Liver (tissue), 9 donors: ENCODE data around the gene LSM11. TPM values are rescaled to one million over a fixed set of nuclear protein-coding genes. Genes with fewer than 3 reads are reported as not detected.

Experiments used
- DNase-seq: peaks from one replicate; pipeline ENCODE4 v3.0.0-alpha.2; 2017; ENCODE audit warnings: low spot score
- H3K27ac ChIP-seq, 2 donors: one replicate each; pipeline ENCODE4 v1.7.0; 2013; ENCODE audit warnings: inconsistent platforms in 2 of 2, low read length in 2 of 2, control low read depth in 1 of 2, low read depth in 1 of 2, mild to moderate bottlenecking in 1 of 2
- H3K27me3 ChIP-seq, 4 donors: one replicate each; pipeline versions ENCODE4 v1.6.1 to v1.7.0; 2013; ENCODE audit warnings: low read length in 3 of 4, inconsistent platforms in 1 of 4, mild to moderate bottlenecking in 1 of 4, moderate library complexity in 1 of 4; ENCODE audit not compliant: control insufficient read depth in 4 of 4, insufficient read depth in 4 of 4
- H3K36me3 ChIP-seq, 4 donors: one replicate each; pipeline versions ENCODE4 v1.6.1 to v1.7.0; 2013; ENCODE audit warnings: low read length in 3 of 4, mild to moderate bottlenecking in 3 of 4, low read depth in 1 of 4, moderate library complexity in 1 of 4; ENCODE audit not compliant: control insufficient read depth in 4 of 4, insufficient read depth in 3 of 4
- H3K4me1 ChIP-seq, 4 donors: one replicate each; pipeline versions ENCODE4 v1.6.1 to v1.7.0; 2013; ENCODE audit warnings: low read length in 3 of 4, mild to moderate bottlenecking in 3 of 4, moderate library complexity in 1 of 4; ENCODE audit not compliant: control insufficient read depth in 4 of 4, insufficient read depth in 4 of 4
- H3K4me3 ChIP-seq, 3 donors: one replicate each; pipeline versions ENCODE4 v1.6.1 to v1.7.0; 2013; ENCODE audit warnings: low read length in 3 of 3, control low read depth in 1 of 3, low read depth in 1 of 3, mild to moderate bottlenecking in 1 of 3
- H3K9ac ChIP-seq, 2 donors: one replicate each; pipeline ENCODE4 v1.7.0; 2013; ENCODE audit warnings: low read length in 2 of 2, mild to moderate bottlenecking in 2 of 2, moderate library complexity in 2 of 2, control low read depth in 1 of 2, low read depth in 1 of 2
- H3K9me3 ChIP-seq, 4 donors: one replicate each; pipeline versions ENCODE4 v1.6.1 to v1.7.0; 2013; ENCODE audit warnings: low read length in 3 of 4; ENCODE audit not compliant: control insufficient read depth in 4 of 4
- EGR1 ChIP-seq, 2 donors: IDR thresholded peaks; 2 replicates each; pipeline ENCODE4 v1.6.1; 2016 to 2018; ENCODE audit warnings: antibody characterized with exemption in 2 of 2, low read depth in 2 of 2
- FOXA1 ChIP-seq: IDR thresholded peaks from 2 replicates; pipeline ENCODE4 v1.6.1; 2016; ENCODE audit warnings: antibody characterized with exemption
- FOXA2 ChIP-seq: IDR thresholded peaks from 2 replicates; pipeline ENCODE4 v1.6.1; 2016; ENCODE audit warnings: antibody characterized with exemption
- HNF4A ChIP-seq, 2 donors: conservative IDR thresholded peaks; 2 replicates each; pipeline ENCODE4 v1.6.1; 2016; ENCODE audit warnings: antibody characterized with exemption in 2 of 2, mild to moderate bottlenecking in 2 of 2
- HNF4G ChIP-seq: IDR thresholded peaks from 2 replicates; pipeline ENCODE4 v1.6.1; 2016; ENCODE audit warnings: antibody characterized with exemption
- JUND ChIP-seq, 2 donors: IDR thresholded peaks; 2 replicates each; pipeline ENCODE4 v1.6.1; 2016; ENCODE audit warnings: antibody characterized with exemption in 2 of 2
- NR2F2 ChIP-seq: IDR thresholded peaks from 2 replicates; pipeline ENCODE4 v1.6.1; 2016; ENCODE audit warnings: antibody characterized with exemption
- RAD21 ChIP-seq, 2 donors: IDR thresholded peaks; 2 replicates each; pipeline ENCODE4 v1.6.1; 2016; ENCODE audit warnings: antibody characterized with exemption in 2 of 2, mild to moderate bottlenecking in 2 of 2
- REST ChIP-seq: IDR thresholded peaks from 2 replicates; pipeline ENCODE4 v1.6.1; 2016; ENCODE audit warnings: antibody characterized with exemption, mild to moderate bottlenecking
- RXRA ChIP-seq, 2 donors: IDR thresholded peaks; 2 replicates each; pipeline ENCODE4 v1.6.1; 2017 to 2018; ENCODE audit warnings: antibody characterized with exemption in 2 of 2, mild to moderate bottlenecking in 1 of 2
- SP1 ChIP-seq: IDR thresholded peaks from 2 replicates; pipeline ENCODE4 v1.6.1; 2018; ENCODE audit warnings: antibody characterized with exemption, mild to moderate bottlenecking
- WGBS: extraction: QIAGEN DNeasy Blood & Tissue Kit; methylation state at CpG from one replicate; pipeline ENCODE4 v1.1.7; 2013; 5-methylcytosine and 5-hydroxymethylcytosine counted together
- polyA plus RNA-seq, 2 donors: library from polyadenylated mRNA; stranded (reverse) in 1 of 2; unstranded in 1 of 2; fragments of 200-250 nt in 1 of 2; fragments of >200 nt in 1 of 2; fragmentation: Nextera tagmentation in 1 of 2; extraction: Ambion mirVana in 1 of 2; gene quantifications; one replicate each; pipeline versions ENCODE4 v1.2.1 to v1.2.3, GENCODE V29; 2013 to 2015
- total RNA-seq, 2 donors: library from RNA; depleted of rRNA; stranded (reverse); fragments of >200 nt; gene quantifications; one replicate each; pipeline ENCODE4 v1.2.3, GENCODE V29; 2014
- TF ChIP-seq, protein P1 (sequence below): fragments of 150-350 bp; IDR thresholded peaks from 2 replicates; pipeline ENCODE4 v1.5.1; 2017; ENCODE audit warnings: improper control_type of control experiment, low read depth, low read length; ENCODE audit not compliant: missing input control
- TF ChIP-seq, protein P2 (sequence below): IDR thresholded peaks from 2 replicates; pipeline ENCODE4 v1.6.1; 2016; ENCODE audit warnings: antibody characterized with exemption
- donor health status: healthy.
- donor health status: healthy.
- donor health status: healthy.
- donor health status: healthy.
- donor health status: healthy.

LSM11 gene
- total and polyA plus RNA-seq, 4 donors = 0.42 to 4.0 (median 1.2) TPM

GRCh38 chr5:157709346-157709745 lies 34.2 kb upstream of the LSM11 start:
- no peak overlapping the region for H3K27ac ChIP-seq
- no peaks in the 10 kb centered on the region for H3K4me1 ChIP-seq
- no peak overlapping the region for H3K9ac ChIP-seq
- no peak for DNase-seq
- H3K4me3 ChIP-seq = no peak overlapping the region
- H3K27me3 ChIP-seq = no peaks in the 10 kb centered on the region
- no peaks in the 10 kb centered on the region for H3K36me3 ChIP-seq
- H3K9me3 ChIP-seq = no peaks in the 10 kb centered on the region
- no peak for TF ChIP-seq REST
- TF ChIP-seq, protein P1, sequence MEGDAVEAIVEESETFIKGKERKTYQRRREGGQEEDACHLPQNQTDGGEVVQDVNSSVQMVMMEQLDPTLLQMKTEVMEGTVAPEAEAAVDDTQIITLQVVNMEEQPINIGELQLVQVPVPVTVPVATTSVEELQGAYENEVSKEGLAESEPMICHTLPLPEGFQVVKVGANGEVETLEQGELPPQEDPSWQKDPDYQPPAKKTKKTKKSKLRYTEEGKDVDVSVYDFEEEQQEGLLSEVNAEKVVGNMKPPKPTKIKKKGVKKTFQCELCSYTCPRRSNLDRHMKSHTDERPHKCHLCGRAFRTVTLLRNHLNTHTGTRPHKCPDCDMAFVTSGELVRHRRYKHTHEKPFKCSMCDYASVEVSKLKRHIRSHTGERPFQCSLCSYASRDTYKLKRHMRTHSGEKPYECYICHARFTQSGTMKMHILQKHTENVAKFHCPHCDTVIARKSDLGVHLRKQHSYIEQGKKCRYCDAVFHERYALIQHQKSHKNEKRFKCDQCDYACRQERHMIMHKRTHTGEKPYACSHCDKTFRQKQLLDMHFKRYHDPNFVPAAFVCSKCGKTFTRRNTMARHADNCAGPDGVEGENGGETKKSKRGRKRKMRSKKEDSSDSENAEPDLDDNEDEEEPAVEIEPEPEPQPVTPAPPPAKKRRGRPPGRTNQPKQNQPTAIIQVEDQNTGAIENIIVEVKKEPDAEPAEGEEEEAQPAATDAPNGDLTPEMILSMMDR = no peak
- TF ChIP-seq HNF4G = no peak
- no peak for TF ChIP-seq FOXA2
- TF ChIP-seq, protein P2, sequence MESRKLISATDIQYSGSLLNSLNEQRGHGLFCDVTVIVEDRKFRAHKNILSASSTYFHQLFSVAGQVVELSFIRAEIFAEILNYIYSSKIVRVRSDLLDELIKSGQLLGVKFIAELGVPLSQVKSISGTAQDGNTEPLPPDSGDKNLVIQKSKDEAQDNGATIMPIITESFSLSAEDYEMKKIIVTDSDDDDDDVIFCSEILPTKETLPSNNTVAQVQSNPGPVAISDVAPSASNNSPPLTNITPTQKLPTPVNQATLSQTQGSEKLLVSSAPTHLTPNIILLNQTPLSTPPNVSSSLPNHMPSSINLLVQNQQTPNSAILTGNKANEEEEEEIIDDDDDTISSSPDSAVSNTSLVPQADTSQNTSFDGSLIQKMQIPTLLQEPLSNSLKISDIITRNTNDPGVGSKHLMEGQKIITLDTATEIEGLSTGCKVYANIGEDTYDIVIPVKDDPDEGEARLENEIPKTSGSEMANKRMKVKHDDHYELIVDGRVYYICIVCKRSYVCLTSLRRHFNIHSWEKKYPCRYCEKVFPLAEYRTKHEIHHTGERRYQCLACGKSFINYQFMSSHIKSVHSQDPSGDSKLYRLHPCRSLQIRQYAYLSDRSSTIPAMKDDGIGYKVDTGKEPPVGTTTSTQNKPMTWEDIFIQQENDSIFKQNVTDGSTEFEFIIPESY = no peak
- TF ChIP-seq NR2F2 = no peak
- no peak for TF ChIP-seq RAD21 (IDR thresholded peaks at IDR 0.05)
- TF ChIP-seq FOXA1 = no peak
- no peak for TF ChIP-seq EGR1 (IDR thresholded peaks at IDR 0.05; ENCODE audit: low read depth in 2 of 2)

GRCh38 chr5:157710431-157710830 lies 33.1 kb upstream of the LSM11 start:
- Histone ChIP-seq H3K4me1 (no peaks in the 10 kb centered on the region), H3K4me3 (no peak overlapping the region), H3K36me3 (no peaks in the 10 kb centered on the region), H3K9ac (no peak overlapping the region), H3K27ac (no peak overlapping the region), H3K27me3 (no peaks in the 10 kb centered on the region), H3K9me3 (no peaks in the 10 kb centered on the region)
- WGBS = 79% methylated on average over 3 of the region's 3 CpGs
- TF ChIP-seq RAD21 (IDR thresholded peaks at IDR 0.05) = no peak
- no peak for TF ChIP-seq HNF4G
- no peak for TF ChIP-seq SP1
- TF ChIP-seq, protein P2 = no peak
- TF ChIP-seq RXRA (IDR thresholded peaks at IDR 0.05) = no peak
- no peak for TF ChIP-seq JUND (IDR thresholded peaks at IDR 0.05)
- no peak for TF ChIP-seq REST
- TF ChIP-seq HNF4A (conservative IDR thresholded peaks at IDR 0.05) = no peak
- DNase-seq = no peak
